GM12878 (cell line): Measurements from ENCODE around the gene HADHA. TPM values are rescaled to one million over a fixed set of nuclear protein-coding genes. Genes with fewer than 3 reads are reported as not detected.
A peak's percentile ranks its signal among the peaks of the same experiment; 100 is the strongest.

ENCODE experiments used
- ATAC-seq: fragments of 200-7000 bp; cut with Tn5 transposase; 3 replicates; pipeline ENCODE4 v1.9.1; 2020; ENCODE audit warnings: mild to moderate bottlenecking, moderate library complexity
- BruUV-seq: library from RNA; stranded (reverse); fragments of 400-500 nt; replicated peaks from 2 replicates; lab custom pipeline; 2021; lab: Mats Ljungman, UMichigan
- CTCF ChIA-PET: fragments of 300-600 bp; sonication (Branson Sonifier 250); formaldehyde crosslinking; extraction: SDS; loops from one replicate; lab custom pipeline; 2021; ENCODE audit warnings: inconsistent platforms; lab: Yijun Ruan, JAX
- POLR2A ChIA-PET: fragments of 350-600 bp; formaldehyde crosslinking; extraction: SDS; loops from one replicate; lab custom pipeline; 2021; ENCODE audit warnings: inconsistent platforms; lab: Charles Lee
- RAD21 ChIA-PET: fragments of 300-600 bp; sonication (Branson Sonifier 250); formaldehyde crosslinking; loops from one replicate; lab custom pipeline; 2023; ENCODE audit warnings: antibody characterized with exemption; ENCODE audit not compliant: unreplicated experiment; lab: Charles Lee
- SMC1A ChIA-PET: fragments of 300-600 bp; sonication (Branson Sonifier 250); formaldehyde crosslinking; loops from one replicate; lab custom pipeline; 2023; ENCODE audit not compliant: unreplicated experiment, uncharacterized antibody; lab: Charles Lee
- DNase-seq: peaks from one replicate; pipeline ENCODE4 v3.0.0-alpha.2; 2011; ENCODE audit warnings: low read depth, low spot score
- FAIRE-seq: peaks from 3 replicates; lab custom pipeline; 2011; peaks lifted over from hg19 to GRCh38; lab: Jason Lieb, UNC
- H2AFZ ChIP-seq: 2 replicates; pipeline ENCODE4 v1.6.0; 2011; ENCODE audit warnings: low read depth, low read length, control low read depth; ENCODE audit not compliant: control insufficient read depth
- H3K27ac ChIP-seq: 2 replicates; pipeline ENCODE4 v1.5.1; 2011; ENCODE audit warnings: control low read depth; ENCODE audit not compliant: control insufficient read depth, insufficient read depth
- H3K27me3 ChIP-seq, 2 experiments: replicated peaks in 1 of 2; 2 replicates each; pipeline versions ENCODE4 v1.6.0 to v1.6.1; 2011; ENCODE audit warnings: low read length in 1 of 2; ENCODE audit not compliant: control insufficient read depth in 2 of 2, insufficient read depth in 2 of 2
- H3K36me3 ChIP-seq, 2 experiments: 2 replicates each; pipeline ENCODE4 v1.5.1; 2011; ENCODE audit warnings: low read length in 1 of 2; ENCODE audit not compliant: control insufficient read depth in 2 of 2, insufficient read depth in 2 of 2
- H3K4me1 ChIP-seq: 2 replicates; pipeline ENCODE4 v1.6.1; 2011; ENCODE audit warnings: mild to moderate bottlenecking, low read length, moderate library complexity, mixed read lengths; ENCODE audit not compliant: control insufficient read depth, insufficient read depth
- H3K4me2 ChIP-seq: 2 replicates; pipeline ENCODE4 v1.6.0; 2011; ENCODE audit warnings: control low read depth; ENCODE audit not compliant: control insufficient read depth, insufficient read depth
- H3K4me3 ChIP-seq: fragments of 200-600 bp; sonication (generic); 2 replicates; pipeline ENCODE4 v1.5.1; 2016
- H3K79me2 ChIP-seq: 2 replicates; pipeline ENCODE4 v1.6.0; 2011; ENCODE audit warnings: low read length; ENCODE audit not compliant: control insufficient read depth, insufficient read depth
- H3K9ac ChIP-seq: 2 replicates; pipeline ENCODE4 v1.8.0; 2011; ENCODE audit warnings: low read length, control low read depth, mixed read lengths; ENCODE audit not compliant: control insufficient read depth, insufficient read depth
- H3K9me3 ChIP-seq: replicated peaks from 3 replicates; pipeline ENCODE4 v1.5.1; 2011; ENCODE audit warnings: mild to moderate bottlenecking, low read length; ENCODE audit not compliant: control insufficient read depth, insufficient read depth
- H4K20me1 ChIP-seq: 2 replicates; pipeline ENCODE4 v1.6.0; 2011; ENCODE audit not compliant: control insufficient read depth, insufficient read depth
- FOXM1 ChIP-seq: IDR thresholded peaks from 2 replicates; pipeline ENCODE4 v1.6.1; 2012; ENCODE audit warnings: low read depth, mild to moderate bottlenecking, inconsistent platforms, low read length, moderate library complexity
- JUNB ChIP-seq: IDR thresholded peaks from 2 replicates; pipeline ENCODE4 v1.6.1; 2016; ENCODE audit warnings: antibody characterized with exemption, mild to moderate bottlenecking
- RAD21 ChIP-seq: IDR thresholded peaks from 2 replicates; pipeline ENCODE4 v1.6.1; 2011; ENCODE audit warnings: mild to moderate bottlenecking, low read depth, low read length, moderate library complexity; ENCODE audit not compliant: insufficient read depth
- SMARCA5 ChIP-seq: fragments of 450-650 bp; IDR thresholded peaks from 2 replicates; pipeline ENCODE4 v1.6.1; 2017; ENCODE audit warnings: mild to moderate bottlenecking
- SMC3 ChIP-seq: IDR thresholded peaks from 2 replicates; pipeline ENCODE4 v1.6.1; 2011; ENCODE audit warnings: low read length, improper control_type of control experiment, borderline replicate concordance
- SUPT20H ChIP-seq: IDR thresholded peaks from 2 replicates; pipeline ENCODE4 v1.6.1; 2011; ENCODE audit warnings: low read depth, mild to moderate bottlenecking, low read length, moderate library complexity, borderline replicate concordance; ENCODE audit not compliant: control insufficient read depth
- YY1 ChIP-seq: IDR thresholded peaks from 2 replicates; pipeline ENCODE4 v1.6.1; 2011; ENCODE audit warnings: low read depth, mild to moderate bottlenecking, low read length
- ZSCAN29 ChIP-seq: fragments of 450-650 bp; IDR thresholded peaks from 2 replicates; pipeline ENCODE4 v1.6.1; 2017; ENCODE audit warnings: mild to moderate bottlenecking, moderate library complexity
- whole genome bisulfite sequencing: methylation state at CpG from one replicate; pipeline ENCODE4 v1.1.6; 2016; ENCODE audit warnings: low lambda C conversion rate; ENCODE audit not compliant: insufficient replicate concordance, insufficient coverage; ENCODE audit errors: missing lambda C conversion rate; 5-methylcytosine and 5-hydroxymethylcytosine counted together
- in situ Hi-C: fragments of 300-500 bp; cut with MboI; formaldehyde crosslinking; loops from 9 replicates; pipeline ENCODE4 v1.14.3; 2018; ENCODE audit warnings: mixed read lengths
- intact Hi-C: fragments of 100-400 bp; cut with micrococcal nuclease; formaldehyde crosslinking; loops from one replicate; pipeline ENCODE4 v1.14.2; 2022; ENCODE audit not compliant: unreplicated experiment
- polyA plus RNA-seq, 11 experiments: library from polyadenylated mRNA; depleted of rRNA in 4 of 11; unstranded in 6 of 11; stranded (reverse) in 5 of 11; fragments of >200 nt; fragmentation: Nextera tagmentation in 4 of 11; fragmentation: Illumina TruSeq in 1 of 11; extraction: Ambion mirVana in 4 of 11; extraction: Trizol in 1 of 11; gene quantifications; 1 replicate in 1 of 11; 2 replicates in 10 of 11; pipeline versions ENCODE4 v1.2.1 to v1.2.3, GENCODE V29; 2011 to 2016; ENCODE audit warnings: inconsistent platforms in 2 of 11, missing spikeins in 2 of 11, low read depth in 1 of 11
- total RNA-seq, 4 experiments: library from RNA; depleted of rRNA in 3 of 4; stranded (reverse); fragments of >200 nt in 3 of 4; fragmentation: Illumina TruSeq in 1 of 4; extraction: Trizol in 1 of 4; gene quantifications; 2 replicates each; pipeline versions ENCODE4 v1.2.1 to v1.2.3, GENCODE V29; 2013 to 2021
- TF ChIP-seq, protein P1 (sequence below), 3 experiments: IDR thresholded peaks in 2 of 3; conservative IDR thresholded peaks in 1 of 3; 2 replicates each; pipeline ENCODE4 v1.5.1; 2011; ENCODE audit warnings: low read depth in 3 of 3, low read length in 3 of 3, mild to moderate bottlenecking in 3 of 3, control low read depth in 2 of 3, moderate library complexity in 2 of 3, inconsistent platforms in 1 of 3, mixed read lengths in 1 of 3; ENCODE audit not compliant: control insufficient read depth in 2 of 3, insufficient read depth in 1 of 3; ENCODE audit errors: extremely low read depth in 1 of 3
- TF ChIP-seq, protein P2 (sequence below): fragments of 450-650 bp; formaldehyde crosslinking; IDR thresholded peaks from 2 replicates; pipeline ENCODE4 v1.4.0; 2020; ENCODE audit warnings: mild to moderate bottlenecking, moderate library complexity
- TF ChIP-seq, protein P3 (sequence below): fragments of 450-650 bp; IDR thresholded peaks from 2 replicates; pipeline ENCODE4 v1.6.1; 2017; ENCODE audit warnings: mild to moderate bottlenecking, low read depth, inconsistent platforms; ENCODE audit not compliant: poor library complexity, severe bottlenecking

HADHA gene
- total and polyA plus RNA-seq, 10 of the 15 experiments (the other 5 are each of a cell fraction or from before 2014, with no cell fraction given) = 109 to 207 (median 165) TPM

DNA sequence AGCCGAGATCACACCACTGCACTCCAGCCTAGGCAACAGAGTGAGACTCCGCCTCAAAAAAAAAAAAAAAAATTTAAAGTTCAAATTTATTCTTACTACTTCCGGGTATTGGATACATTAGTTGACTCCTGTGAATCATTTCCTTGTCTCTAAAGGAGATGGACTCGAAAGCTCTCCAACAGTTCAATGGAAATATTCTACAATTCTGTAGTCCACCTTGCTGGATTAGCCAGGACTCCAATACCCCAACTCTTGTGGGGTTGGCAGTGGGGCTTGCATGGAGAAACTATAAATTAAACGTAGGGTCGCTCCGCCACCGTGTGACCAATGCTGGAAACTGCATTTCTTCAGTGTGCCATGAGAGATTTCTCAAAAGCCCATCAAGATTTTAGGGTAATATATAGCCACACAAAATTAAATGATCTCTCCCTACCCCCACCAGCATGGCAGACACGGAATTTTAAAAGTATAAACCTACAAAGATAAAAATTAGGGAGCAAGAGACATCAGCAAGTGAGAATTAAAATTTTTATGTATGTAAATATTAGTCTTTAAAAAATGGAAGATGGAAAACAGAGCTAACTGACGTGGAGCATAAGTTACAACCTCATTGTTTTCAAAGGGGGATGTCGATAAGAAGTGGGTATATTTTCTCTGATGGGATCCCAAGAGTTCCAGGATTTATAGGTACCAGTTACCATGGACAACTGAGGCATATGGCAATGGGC is 99.3 kb downstream of the HADHA start:
- DNase-seq (peak; percentile 23), ATAC-seq (peak; percentile 87), FAIRE-seq (peak; percentile 93)
- no peaks in the 10 kb centered on the region for H3K79me2 ChIP-seq
- 20% methylated on average over 11 of the region's 11 CpGs for WGBS
- in situ Hi-C loops = loop anchor here (5.0 to 10.0 kb wide), 3 partner anchors 153 to 290 kb away; no protein-coding TSS in a partner anchor
- H2AFZ ChIP-seq = no peak overlapping the region
- no peaks in the 10 kb centered on the region for H3K36me3 ChIP-seq
- H4K20me1 ChIP-seq = no peaks in the 10 kb centered on the region
- no peak overlapping the region for H3K27ac ChIP-seq
- H3K4me3 ChIP-seq = no peak overlapping the region
- ChIA-PET SMC1A (interaction anchor here (0.6 to 7.1 kb wide), 15 partner anchors 8 to 293 kb away, joined by 3 to 57 read pairs (median 3); no protein-coding TSS in a partner anchor), POLR2A (interaction anchor here (0.7 kb wide), 1 partner anchor 61 kb away, joined by 4 read pairs; no protein-coding TSS in a partner anchor), CTCF (interaction anchor here (0.6 to 6.9 kb wide), 26 partner anchors 8 to 1833 kb away, joined by 3 to 84 read pairs (median 4); partner anchors contain the start of genes KIF3C and RAB10), RAD21 (interaction anchor here (0.7 to 3.0 kb wide), 5 partner anchors 57 to 194 kb away, joined by 4 to 17 read pairs (median 5); partner anchors contain the start of gene RAB10)
- no peaks in the 10 kb centered on the region for H3K27me3 ChIP-seq
- no peaks in the 10 kb centered on the region for H3K4me1 ChIP-seq
- no peak overlapping the region for H3K9ac ChIP-seq
- TF ChIP-seq JUNB = no peak
- peak; percentile 98 for TF ChIP-seq SMC3
- no peak for TF ChIP-seq SUPT20H
- TF ChIP-seq ZSCAN29 = no peak
- peak; percentile 95 for TF ChIP-seq RAD21
- TF ChIP-seq, protein P1, sequence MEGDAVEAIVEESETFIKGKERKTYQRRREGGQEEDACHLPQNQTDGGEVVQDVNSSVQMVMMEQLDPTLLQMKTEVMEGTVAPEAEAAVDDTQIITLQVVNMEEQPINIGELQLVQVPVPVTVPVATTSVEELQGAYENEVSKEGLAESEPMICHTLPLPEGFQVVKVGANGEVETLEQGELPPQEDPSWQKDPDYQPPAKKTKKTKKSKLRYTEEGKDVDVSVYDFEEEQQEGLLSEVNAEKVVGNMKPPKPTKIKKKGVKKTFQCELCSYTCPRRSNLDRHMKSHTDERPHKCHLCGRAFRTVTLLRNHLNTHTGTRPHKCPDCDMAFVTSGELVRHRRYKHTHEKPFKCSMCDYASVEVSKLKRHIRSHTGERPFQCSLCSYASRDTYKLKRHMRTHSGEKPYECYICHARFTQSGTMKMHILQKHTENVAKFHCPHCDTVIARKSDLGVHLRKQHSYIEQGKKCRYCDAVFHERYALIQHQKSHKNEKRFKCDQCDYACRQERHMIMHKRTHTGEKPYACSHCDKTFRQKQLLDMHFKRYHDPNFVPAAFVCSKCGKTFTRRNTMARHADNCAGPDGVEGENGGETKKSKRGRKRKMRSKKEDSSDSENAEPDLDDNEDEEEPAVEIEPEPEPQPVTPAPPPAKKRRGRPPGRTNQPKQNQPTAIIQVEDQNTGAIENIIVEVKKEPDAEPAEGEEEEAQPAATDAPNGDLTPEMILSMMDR (IDR thresholded peaks at IDR 0.05 in 2 of 3, conservative IDR thresholded peaks at IDR 0.05 in 1 of 3; ENCODE audit: control insufficient read depth in 2 of 3, extremely low read depth in 1 of 3, insufficient read depth in 1 of 3, low read depth in 3 of 3, low read length in 3 of 3) = peak; percentile 66 to 86 (median 79)
- TF ChIP-seq, protein P2, sequence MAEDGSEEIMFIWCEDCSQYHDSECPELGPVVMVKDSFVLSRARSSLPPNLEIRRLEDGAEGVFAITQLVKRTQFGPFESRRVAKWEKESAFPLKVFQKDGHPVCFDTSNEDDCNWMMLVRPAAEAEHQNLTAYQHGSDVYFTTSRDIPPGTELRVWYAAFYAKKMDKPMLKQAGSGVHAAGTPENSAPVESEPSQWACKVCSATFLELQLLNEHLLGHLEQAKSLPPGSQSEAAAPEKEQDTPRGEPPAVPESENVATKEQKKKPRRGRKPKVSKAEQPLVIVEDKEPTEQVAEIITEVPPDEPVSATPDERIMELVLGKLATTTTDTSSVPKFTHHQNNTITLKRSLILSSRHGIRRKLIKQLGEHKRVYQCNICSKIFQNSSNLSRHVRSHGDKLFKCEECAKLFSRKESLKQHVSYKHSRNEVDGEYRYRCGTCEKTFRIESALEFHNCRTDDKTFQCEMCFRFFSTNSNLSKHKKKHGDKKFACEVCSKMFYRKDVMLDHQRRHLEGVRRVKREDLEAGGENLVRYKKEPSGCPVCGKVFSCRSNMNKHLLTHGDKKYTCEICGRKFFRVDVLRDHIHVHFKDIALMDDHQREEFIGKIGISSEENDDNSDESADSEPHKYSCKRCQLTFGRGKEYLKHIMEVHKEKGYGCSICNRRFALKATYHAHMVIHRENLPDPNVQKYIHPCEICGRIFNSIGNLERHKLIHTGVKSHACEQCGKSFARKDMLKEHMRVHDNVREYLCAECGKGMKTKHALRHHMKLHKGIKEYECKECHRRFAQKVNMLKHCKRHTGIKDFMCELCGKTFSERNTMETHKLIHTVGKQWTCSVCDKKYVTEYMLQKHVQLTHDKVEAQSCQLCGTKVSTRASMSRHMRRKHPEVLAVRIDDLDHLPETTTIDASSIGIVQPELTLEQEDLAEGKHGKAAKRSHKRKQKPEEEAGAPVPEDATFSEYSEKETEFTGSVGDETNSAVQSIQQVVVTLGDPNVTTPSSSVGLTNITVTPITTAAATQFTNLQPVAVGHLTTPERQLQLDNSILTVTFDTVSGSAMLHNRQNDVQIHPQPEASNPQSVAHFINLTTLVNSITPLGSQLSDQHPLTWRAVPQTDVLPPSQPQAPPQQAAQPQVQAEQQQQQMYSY (CRISPR knock-in tag) = no peak
- TF ChIP-seq, protein P3, sequence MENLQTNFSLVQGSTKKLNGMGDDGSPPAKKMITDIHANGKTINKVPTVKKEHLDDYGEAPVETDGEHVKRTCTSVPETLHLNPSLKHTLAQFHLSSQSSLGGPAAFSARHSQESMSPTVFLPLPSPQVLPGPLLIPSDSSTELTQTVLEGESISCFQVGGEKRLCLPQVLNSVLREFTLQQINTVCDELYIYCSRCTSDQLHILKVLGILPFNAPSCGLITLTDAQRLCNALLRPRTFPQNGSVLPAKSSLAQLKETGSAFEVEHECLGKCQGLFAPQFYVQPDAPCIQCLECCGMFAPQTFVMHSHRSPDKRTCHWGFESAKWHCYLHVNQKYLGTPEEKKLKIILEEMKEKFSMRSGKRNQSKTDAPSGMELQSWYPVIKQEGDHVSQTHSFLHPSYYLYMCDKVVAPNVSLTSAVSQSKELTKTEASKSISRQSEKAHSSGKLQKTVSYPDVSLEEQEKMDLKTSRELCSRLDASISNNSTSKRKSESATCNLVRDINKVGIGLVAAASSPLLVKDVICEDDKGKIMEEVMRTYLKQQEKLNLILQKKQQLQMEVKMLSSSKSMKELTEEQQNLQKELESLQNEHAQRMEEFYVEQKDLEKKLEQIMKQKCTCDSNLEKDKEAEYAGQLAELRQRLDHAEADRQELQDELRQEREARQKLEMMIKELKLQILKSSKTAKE = peak; percentile 29
- TF ChIP-seq YY1 = peak; percentile 70; the same call in 1 of the 2 replicates
- TF ChIP-seq SMARCA5 = 0 out of 2 replicates have a peak, but pooled peaks have one; percentile 37
- peak; percentile 50; the same call in 1 of the 2 replicates for TF ChIP-seq FOXM1
- no TSS peak for BruUV-seq
- no peak overlapping the region for H3K4me2 ChIP-seq
- no peaks in the 10 kb centered on the region for H3K9me3 ChIP-seq
- intact Hi-C loops = loop anchor here (1.0 to 5.0 kb wide), 4 partner anchors 58 to 293 kb away; no protein-coding TSS in a partner anchor
